ENCODE data around the gene SRGAP3. TPM values are rescaled to one million over a fixed set of nuclear protein-coding genes. Genes with fewer than 3 reads are reported as not detected.

The SRGAP3 gene
- total and polyA plus RNA-seq, 10 of the 15 experiments (the other 5 are each of a cell fraction or from before 2014, with no cell fraction given), result 0.32 to 1.7 (median 0.99) TPM

GRCh38 chr3:8984081-8984480, 265.4 kb downstream of the SRGAP3 start:
- ChIA-PET SMC1A (ENCODE audit: uncharacterized antibody, unreplicated experiment) (no interaction called here), CTCF (interaction anchor here (0.8 to 1.1 kb wide), 2 partner anchors 65 to 321 kb away, joined by 3 read pairs; no protein-coding TSS in a partner anchor), POLR2A (no interaction called here), RAD21 (ENCODE audit: unreplicated experiment) (no interaction called here)
- Histone ChIP-seq H3K4me3 (no peak overlapping the region), H3K36me3 (ENCODE audit: control insufficient read depth in 2 of 2, insufficient read depth in 2 of 2, low read length in 1 of 2) (no peaks in the 10 kb centered on the region), H3K27me3 (replicated peaks in 1 of 2; ENCODE audit: control insufficient read depth in 2 of 2, insufficient read depth in 2 of 2, low read length in 1 of 2) (peaks cover 0 to 2% of the 10 kb centered on the region in 2 experiments; a peak in 2 of 4 replicates), H3K79me2 (ENCODE audit: control insufficient read depth, insufficient read depth, low read length) (no peaks in the 10 kb centered on the region), H2AFZ (ENCODE audit: control insufficient read depth, low read depth, low read length) (no peak overlapping the region), H3K4me2 (ENCODE audit: control insufficient read depth, insufficient read depth) (no peak overlapping the region), H4K20me1 (ENCODE audit: control insufficient read depth, insufficient read depth) (no peaks in the 10 kb centered on the region), H3K27ac (ENCODE audit: control insufficient read depth, insufficient read depth) (no peak overlapping the region), H3K9ac (ENCODE audit: control insufficient read depth, insufficient read depth, low read length) (no peak overlapping the region), H3K4me1 (ENCODE audit: control insufficient read depth, insufficient read depth, low read length) (no peaks in the 10 kb centered on the region), H3K9me3 (replicated peaks; ENCODE audit: control insufficient read depth, insufficient read depth, low read length) (no peaks in the 10 kb centered on the region; the same call in 2 of the 3 replicates)
- TF ChIP-seq ZBTB40 (IDR thresholded peaks at IDR 0.05; ENCODE audit: borderline replicate concordance), result no peak
- no peak for TF ChIP-seq POU2F2 (IDR thresholded peaks at IDR 0.05; ENCODE audit: borderline replicate concordance, low read depth, low read length)
- no peak for TF ChIP-seq E2F8 (IDR thresholded peaks at IDR 0.05; ENCODE audit: low read depth, partially characterized antibody)
- no peak for TF ChIP-seq CBX3 (IDR thresholded peaks at IDR 0.05; ENCODE audit: borderline replicate concordance, low read depth)
- no peak for TF ChIP-seq BCLAF1 (IDR thresholded peaks at IDR 0.05)
- TF ChIP-seq ATF7 (IDR thresholded peaks at IDR 0.05; ENCODE audit: low read depth), result no peak
- no peak for TF ChIP-seq BCL3 (IDR thresholded peaks at IDR 0.05; ENCODE audit: borderline replicate concordance, insufficient read depth, low read depth, low read length, poor library complexity, severe bottlenecking)
- no peak for TF ChIP-seq CBX5 (IDR thresholded peaks at IDR 0.05; ENCODE audit: low read depth)
- no peak for TF ChIP-seq USF1 (IDR thresholded peaks at IDR 0.05; ENCODE audit: borderline replicate concordance, extremely low read length, insufficient read depth, low read depth, low read length)
- TF ChIP-seq NR2C1 (IDR thresholded peaks at IDR 0.05), result no peak
- FAIRE-seq (no peak), DNase-seq (ENCODE audit: low read depth, low spot score) (no peak), ATAC-seq (no peak)
- WGBS (ENCODE audit: insufficient coverage, insufficient replicate concordance, low lambda C conversion rate, missing lambda C conversion rate), result 15% methylated on average over 6 of the region's 6 CpGs
- in situ Hi-C loops (cut with MboI), result no loop called here
- no TSS peak for BruUV-seq (replicated peaks)
- intact Hi-C loops (cut with micrococcal nuclease; ENCODE audit: unreplicated experiment), result no loop called here
